Left ventricle myocardium inferior (tissue), 1 donor: ENCODE measurements around the gene PHRF1. TPM values are rescaled to one million over a fixed set of nuclear protein-coding genes. Genes with fewer than 3 reads are reported as not detected.
"Not testable (repeated sequence)": the region's sequence is repeated elsewhere in the genome, so short reads cannot be mapped to it uniquely, and the experiment has no call there.

Experiments
- DNase-seq: peaks from one replicate; pipeline ENCODE4 v3.0.0-alpha.2; 2020
- H3K27ac ChIP-seq: fragments of 200-600 bp; replicated peaks from 2 replicates; pipeline ENCODE4 v1.8.0; 2021
- H3K27me3 ChIP-seq: fragments of 200-600 bp; 2 replicates; pipeline ENCODE4 v1.8.0; 2021; ENCODE audit warnings: low read depth
- H3K36me3 ChIP-seq: fragments of 200-600 bp; 2 replicates; pipeline ENCODE4 v1.8.0; 2021
- H3K4me1 ChIP-seq: fragments of 200-600 bp; 2 replicates; pipeline ENCODE4 v1.8.0; 2021
- H3K4me3 ChIP-seq: fragments of 200-600 bp; 2 replicates; pipeline ENCODE4 v1.8.0; 2021; ENCODE audit warnings: mild to moderate bottlenecking, moderate library complexity
- H3K9me3 ChIP-seq: fragments of 200-600 bp; replicated peaks from 2 replicates; pipeline ENCODE4 v1.8.0; 2021
- intact Hi-C: fragments of 100-400 bp; cut with micrococcal nuclease; formaldehyde crosslinking; loops from one replicate; pipeline ENCODE4 v1.11.0; 2022
- total RNA-seq: library from RNA; stranded (reverse); fragmentation: NEBNext Ultra II Directional; extraction: Animal tissue kit (Norgen Biotek cat#: 25700); gene quantifications from one replicate; pipeline ENCODE4 v1.2.1, GENCODE V29; 2021
- TF ChIP-seq, protein P1 (sequence below): fragments of 200-600 bp; IDR thresholded peaks from 2 replicates; pipeline ENCODE4 v1.8.0; 2021; ENCODE audit warnings: antibody characterized with exemption, mild to moderate bottlenecking, borderline replicate concordance
- donor health status: DM: no; HTN: yes; CAD: no; lungs with severe emphysema.

PHRF1 gene
- total RNA-seq, 1 donor from 2014 or later = 17.7 TPM

DNA sequence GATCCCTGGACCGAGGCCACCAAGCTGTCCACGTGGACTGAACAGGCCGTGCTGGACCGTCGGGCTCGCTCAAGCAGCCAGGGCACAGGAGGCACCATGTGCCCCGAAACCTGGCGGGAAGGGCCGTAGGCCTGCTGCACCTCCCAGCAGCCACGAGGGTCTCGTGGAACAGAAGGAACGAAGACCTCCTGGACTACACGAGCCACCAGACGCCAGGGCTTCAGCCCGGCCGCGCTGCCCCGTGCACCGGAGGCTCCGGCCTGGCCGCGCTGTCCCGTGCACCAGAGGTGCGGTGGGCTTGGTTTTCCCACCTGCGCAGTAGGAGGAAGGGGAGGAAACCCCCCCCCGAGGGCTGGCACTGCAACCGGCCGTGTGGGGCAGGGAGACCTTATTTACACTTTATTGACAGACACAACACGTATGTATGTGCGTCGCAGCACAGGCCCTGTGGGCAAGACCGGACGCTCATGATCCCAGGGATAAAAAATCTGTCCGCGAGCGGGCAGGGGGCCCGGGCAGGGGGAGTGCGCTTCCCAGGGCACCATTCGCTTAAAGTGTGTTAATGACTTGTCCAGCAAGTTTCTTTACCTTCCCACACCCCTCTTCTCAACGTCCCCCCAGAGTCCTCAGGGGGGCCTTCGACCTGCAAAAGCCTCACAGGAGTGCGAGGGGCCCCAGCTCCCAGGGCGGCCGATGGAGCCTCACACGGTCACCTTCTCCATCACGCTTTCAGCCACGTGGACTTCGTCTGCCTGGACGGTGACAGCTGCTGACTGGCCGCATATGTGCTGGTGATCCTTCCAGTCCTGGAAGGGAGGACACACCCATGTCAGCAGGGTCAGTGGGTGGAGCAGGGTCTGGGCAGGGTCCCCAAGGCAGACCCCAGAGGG lies 67.8 kb downstream of the PHRF1 start:
- TF ChIP-seq, protein P1, sequence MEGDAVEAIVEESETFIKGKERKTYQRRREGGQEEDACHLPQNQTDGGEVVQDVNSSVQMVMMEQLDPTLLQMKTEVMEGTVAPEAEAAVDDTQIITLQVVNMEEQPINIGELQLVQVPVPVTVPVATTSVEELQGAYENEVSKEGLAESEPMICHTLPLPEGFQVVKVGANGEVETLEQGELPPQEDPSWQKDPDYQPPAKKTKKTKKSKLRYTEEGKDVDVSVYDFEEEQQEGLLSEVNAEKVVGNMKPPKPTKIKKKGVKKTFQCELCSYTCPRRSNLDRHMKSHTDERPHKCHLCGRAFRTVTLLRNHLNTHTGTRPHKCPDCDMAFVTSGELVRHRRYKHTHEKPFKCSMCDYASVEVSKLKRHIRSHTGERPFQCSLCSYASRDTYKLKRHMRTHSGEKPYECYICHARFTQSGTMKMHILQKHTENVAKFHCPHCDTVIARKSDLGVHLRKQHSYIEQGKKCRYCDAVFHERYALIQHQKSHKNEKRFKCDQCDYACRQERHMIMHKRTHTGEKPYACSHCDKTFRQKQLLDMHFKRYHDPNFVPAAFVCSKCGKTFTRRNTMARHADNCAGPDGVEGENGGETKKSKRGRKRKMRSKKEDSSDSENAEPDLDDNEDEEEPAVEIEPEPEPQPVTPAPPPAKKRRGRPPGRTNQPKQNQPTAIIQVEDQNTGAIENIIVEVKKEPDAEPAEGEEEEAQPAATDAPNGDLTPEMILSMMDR = no peak
- peaks cover 12% of the 10 kb centered on the region for H3K4me1 ChIP-seq
- no peak overlapping the region for H3K4me3 ChIP-seq
- peaks cover 35% of the 10 kb centered on the region for H3K36me3 ChIP-seq
- peaks cover 13% of the 10 kb centered on the region for H3K27me3 ChIP-seq
- no peak for DNase-seq
- no peaks in the 10 kb centered on the region for H3K9me3 ChIP-seq
- intact Hi-C loops = no loop called here
- no peak overlapping the region for H3K27ac ChIP-seq

DNA sequence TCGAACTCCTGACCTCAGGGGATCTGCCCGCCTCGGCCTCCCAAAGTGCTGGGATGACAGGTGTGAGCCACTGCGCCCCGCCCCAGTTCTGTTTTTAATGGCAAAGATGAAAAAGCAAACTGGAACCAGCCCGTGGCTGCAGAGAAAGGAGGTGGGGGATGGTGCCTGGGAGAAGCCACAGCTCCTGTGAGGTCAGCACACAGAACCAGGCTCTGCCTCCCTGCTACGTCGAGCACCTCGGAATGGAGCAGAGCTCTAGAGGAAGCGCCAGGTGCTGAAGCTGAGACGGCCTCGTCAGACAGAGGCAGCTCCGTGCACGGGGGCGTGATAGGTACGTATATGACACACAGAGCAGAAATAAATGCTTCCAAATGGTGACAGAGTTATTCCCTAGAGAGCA lies 69.3 kb downstream of the PHRF1 start:
- intact Hi-C loops = no loop called here
- Histone ChIP-seq H3K27me3 (no peaks in the 10 kb centered on the region), H3K4me3 (no peak overlapping the region), H3K36me3 (peaks cover 39% of the 10 kb centered on the region), H3K9me3 (no peaks in the 10 kb centered on the region), H3K27ac (no peak overlapping the region), H3K4me1 (peaks cover under 1% of the 10 kb centered on the region)
- DNase-seq = no peak
- TF ChIP-seq, protein P1 = no peak

DNA sequence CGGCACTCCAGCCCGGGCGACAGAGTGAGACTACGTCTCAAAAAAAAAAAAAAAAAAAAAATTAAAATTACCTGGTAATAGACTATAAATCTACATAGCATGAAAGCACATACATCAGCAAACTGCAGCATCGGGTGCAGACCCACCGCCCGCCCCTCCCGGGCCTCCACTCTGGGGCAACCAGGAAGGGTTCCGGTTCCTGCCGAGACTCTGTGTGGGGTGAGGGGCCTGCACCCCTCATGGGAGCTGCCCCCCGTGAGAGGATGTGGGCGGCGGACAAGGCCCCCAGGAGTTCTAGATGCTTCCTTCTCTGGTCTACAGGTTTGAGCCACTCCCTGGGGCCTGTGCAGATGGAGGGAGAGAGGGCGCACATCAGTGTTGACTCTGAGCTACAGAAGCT lies 69.9 kb downstream of the PHRF1 start:
- intact Hi-C loops = no loop called here
- Histone ChIP-seq H3K36me3 (peaks cover 46% of the 10 kb centered on the region), H3K4me3 (no peak overlapping the region), H3K4me1 (no peaks in the 10 kb centered on the region), H3K9me3 (no peaks in the 10 kb centered on the region), H3K27me3 (no peaks in the 10 kb centered on the region), H3K27ac (no peak overlapping the region)
- no peak for DNase-seq
- TF ChIP-seq, protein P1 = no peak

GRCh38 chr11:647672-648158 lies 71.4 kb downstream of the PHRF1 start:
- H3K4me1 ChIP-seq, H3K27ac ChIP-seq, DNase-seq, H3K4me3 ChIP-seq, H3K9me3 ChIP-seq, H3K27me3 ChIP-seq, intact Hi-C loops: not testable (repeated sequence)
- peaks cover 54% of the 10 kb centered on the region for H3K36me3 ChIP-seq

GRCh38 chr11:650482-650881 lies 74.2 kb downstream of the PHRF1 start:
- no peak overlapping the region for H3K4me3 ChIP-seq
- no peak for DNase-seq
- H3K27ac ChIP-seq = no peak overlapping the region
- intact Hi-C loops = no loop called here
- H3K9me3 ChIP-seq = no peaks in the 10 kb centered on the region
- H3K36me3 ChIP-seq = peaks cover 49% of the 10 kb centered on the region
- no peaks in the 10 kb centered on the region for H3K4me1 ChIP-seq
- TF ChIP-seq, protein P1 = no peak
- H3K27me3 ChIP-seq = no peaks in the 10 kb centered on the region

DNA sequence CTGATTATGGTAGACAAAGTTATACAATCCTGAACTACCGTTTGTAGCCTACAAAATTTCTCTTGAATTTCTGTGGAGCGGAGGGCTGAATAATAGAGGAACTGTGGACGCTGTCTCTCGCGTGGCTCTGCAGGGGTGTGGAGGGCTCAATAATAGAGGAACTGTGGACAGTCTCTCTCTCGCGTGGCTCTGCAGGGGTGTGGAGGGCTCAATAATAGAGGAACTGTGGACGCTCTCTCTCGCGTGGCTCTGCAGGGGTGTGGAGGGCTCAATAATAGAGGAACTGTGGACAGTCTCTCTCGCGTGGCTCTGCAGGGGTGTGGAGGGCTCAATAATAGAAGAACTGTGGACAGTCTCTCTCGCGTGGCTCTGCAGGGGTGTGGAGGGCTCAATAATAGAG lies 76.9 kb downstream of the PHRF1 start:
- H3K36me3 ChIP-seq = peaks cover 47% of the 10 kb centered on the region
- H3K27ac ChIP-seq, H3K4me3 ChIP-seq, intact Hi-C loops, H3K9me3 ChIP-seq, H3K27me3 ChIP-seq, DNase-seq, H3K4me1 ChIP-seq: not testable (repeated sequence)
